ENCODE measurements around the gene AP1G2.

AP1G2 gene

GRCh38 chr14:23566778-23567185 is 809 bp downstream of the AP1G2 start:
- peaks cover 35% of the 10 kb centered on the region for H3K4me1 ChIP-seq (ENCODE audit: control insufficient read depth, insufficient read depth, low read length)
- peaks cover 1% of the 10 kb centered on the region for H3K36me3 ChIP-seq (ENCODE audit: control insufficient read depth, insufficient read depth, low read length)
- H3K4me3 ChIP-seq (ENCODE audit: low read length): peak overlapping the region; percentile 86
- H3K27me3 ChIP-seq (ENCODE audit: control insufficient read depth, insufficient read depth, low read length): peaks cover 4% of the 10 kb centered on the region
- H3K9ac ChIP-seq (ENCODE audit: low read length): peak overlapping the region; percentile 83
- H3K9me3 ChIP-seq (ENCODE audit: control insufficient read depth, low read length): no peaks in the 10 kb centered on the region

- peak overlapping the region; percentile 83 for H3K9ac ChIP-seq (ENCODE audit: low read length)
- no peaks in the 10 kb centered on the region for H3K9me3 ChIP-seq (ENCODE audit: control insufficient read depth, low read length)
- H3K36me3 ChIP-seq (ENCODE audit: control insufficient read depth, insufficient read depth, low read length): peaks cover 7% of the 10 kb centered on the region
- no peaks in the 10 kb centered on the region for H3K27me3 ChIP-seq (ENCODE audit: control insufficient read depth, insufficient read depth, low read length)
- H3K4me1 ChIP-seq (ENCODE audit: control insufficient read depth, insufficient read depth, low read length): peaks cover 34% of the 10 kb centered on the region
- H3K4me3 ChIP-seq (ENCODE audit: low read length): no peak overlapping the region
These were observed 1.3 kb downstream of the AP1G2 start for GRCh38 chr14:23566112-23566777.

GRCh38 chr14:23565626-23566025 is 2.0 kb downstream of the AP1G2 start:
- Histone ChIP-seq H3K9me3 (ENCODE audit: control insufficient read depth, low read length) (no peaks in the 10 kb centered on the region), H3K4me1 (ENCODE audit: control insufficient read depth, insufficient read depth, low read length) (peaks cover 32% of the 10 kb centered on the region), H3K4me3 (ENCODE audit: low read length) (no peak overlapping the region), H3K9ac (ENCODE audit: low read length) (no peak overlapping the region), H3K36me3 (ENCODE audit: control insufficient read depth, insufficient read depth, low read length) (peaks cover 13% of the 10 kb centered on the region), H3K27me3 (ENCODE audit: control insufficient read depth, insufficient read depth, low read length) (no peaks in the 10 kb centered on the region)

GRCh38 chr14:23564876-23565275 is 2.7 kb downstream of the AP1G2 start:
- Histone ChIP-seq H3K27me3 (ENCODE audit: control insufficient read depth, insufficient read depth, low read length) (no peaks in the 10 kb centered on the region), H3K9me3 (ENCODE audit: control insufficient read depth, low read length) (no peaks in the 10 kb centered on the region), H3K36me3 (ENCODE audit: control insufficient read depth, insufficient read depth, low read length) (peaks cover 16% of the 10 kb centered on the region), H3K9ac (ENCODE audit: low read length) (no peak overlapping the region), H3K4me1 (ENCODE audit: control insufficient read depth, insufficient read depth, low read length) (peaks cover 32% of the 10 kb centered on the region), H3K4me3 (ENCODE audit: low read length) (no peak overlapping the region)

GRCh38 chr14:23564181-23564812 is 3.3 kb downstream of the AP1G2 start:
- Histone ChIP-seq H3K4me1 (ENCODE audit: control insufficient read depth, insufficient read depth, low read length) (peaks cover 26% of the 10 kb centered on the region), H3K9me3 (ENCODE audit: control insufficient read depth, low read length) (no peaks in the 10 kb centered on the region), H3K9ac (ENCODE audit: low read length) (no peak overlapping the region), H3K36me3 (ENCODE audit: control insufficient read depth, insufficient read depth, low read length) (peaks cover 19% of the 10 kb centered on the region), H3K4me3 (ENCODE audit: low read length) (no peak overlapping the region), H3K27me3 (ENCODE audit: control insufficient read depth, insufficient read depth, low read length) (no peaks in the 10 kb centered on the region)

GRCh38 chr14:23563473-23564180 is 4.0 kb downstream of the AP1G2 start:
- no peak overlapping the region for H3K9ac ChIP-seq (ENCODE audit: low read length)
- peaks cover 19% of the 10 kb centered on the region for H3K36me3 ChIP-seq (ENCODE audit: control insufficient read depth, insufficient read depth, low read length)

GRCh38 chr14:23562822-23563472 is 4.6 kb downstream of the AP1G2 start:
- H3K4me1 ChIP-seq (ENCODE audit: control insufficient read depth, insufficient read depth, low read length): peaks cover 21% of the 10 kb centered on the region
- H3K9ac ChIP-seq (ENCODE audit: low read length): no peak overlapping the region
- peaks cover 26% of the 10 kb centered on the region for H3K36me3 ChIP-seq (ENCODE audit: control insufficient read depth, insufficient read depth, low read length)
- no peaks in the 10 kb centered on the region for H3K27me3 ChIP-seq (ENCODE audit: control insufficient read depth, insufficient read depth, low read length)
- no peaks in the 10 kb centered on the region for H3K9me3 ChIP-seq (ENCODE audit: control insufficient read depth, low read length)
- no peak overlapping the region for H3K4me3 ChIP-seq (ENCODE audit: low read length)

More at GRCh38 chr14:23563473-23564180, 4.0 kb downstream of the AP1G2 start:
- Histone ChIP-seq H3K9me3 (ENCODE audit: control insufficient read depth, low read length) (no peaks in the 10 kb centered on the region), H3K4me1 (ENCODE audit: control insufficient read depth, insufficient read depth, low read length) (peaks cover 21% of the 10 kb centered on the region), H3K27me3 (ENCODE audit: control insufficient read depth, insufficient read depth, low read length) (no peaks in the 10 kb centered on the region), H3K4me3 (ENCODE audit: low read length) (no peak overlapping the region)

- peaks cover 27% of the 10 kb centered on the region for H3K36me3 ChIP-seq (ENCODE audit: control insufficient read depth, insufficient read depth, low read length)
- peaks cover 25% of the 10 kb centered on the region for H3K4me1 ChIP-seq (ENCODE audit: control insufficient read depth, insufficient read depth, low read length)
- no peak overlapping the region for H3K9ac ChIP-seq (ENCODE audit: low read length)
- no peaks in the 10 kb centered on the region for H3K27me3 ChIP-seq (ENCODE audit: control insufficient read depth, insufficient read depth, low read length)
- H3K9me3 ChIP-seq (ENCODE audit: control insufficient read depth, low read length): no peaks in the 10 kb centered on the region
- H3K4me3 ChIP-seq (ENCODE audit: low read length): no peak overlapping the region
These were observed 5.4 kb downstream of the AP1G2 start for GRCh38 chr14:23561873-23562821.

GRCh38 chr14:23561259-23561658 is 6.3 kb downstream of the AP1G2 start:
- Histone ChIP-seq H3K9me3 (ENCODE audit: control insufficient read depth, low read length) (no peaks in the 10 kb centered on the region), H3K36me3 (ENCODE audit: control insufficient read depth, insufficient read depth, low read length) (peaks cover 27% of the 10 kb centered on the region), H3K4me1 (ENCODE audit: control insufficient read depth, insufficient read depth, low read length) (peaks cover 24% of the 10 kb centered on the region), H3K27me3 (ENCODE audit: control insufficient read depth, insufficient read depth, low read length) (no peaks in the 10 kb centered on the region), H3K9ac (ENCODE audit: low read length) (no peak overlapping the region), H3K4me3 (ENCODE audit: low read length) (no peak overlapping the region)

- Histone ChIP-seq H3K27me3 (ENCODE audit: control insufficient read depth, insufficient read depth, low read length) (no peaks in the 10 kb centered on the region), H3K4me3 (ENCODE audit: low read length) (no peak overlapping the region), H3K4me1 (ENCODE audit: control insufficient read depth, insufficient read depth, low read length) (peaks cover 23% of the 10 kb centered on the region), H3K9me3 (ENCODE audit: control insufficient read depth, low read length) (no peaks in the 10 kb centered on the region), H3K9ac (ENCODE audit: low read length) (no peak overlapping the region), H3K36me3 (ENCODE audit: control insufficient read depth, insufficient read depth, low read length) (peaks cover 27% of the 10 kb centered on the region)
These were observed 7.6 kb downstream of the AP1G2 start for GRCh38 chr14:23559926-23560520.

All from mucosa of stomach (tissue), 1 donor.